A549 (cell line): Measurements from ENCODE around the gene ALOX5. TPM values are rescaled to one million over a fixed set of nuclear protein-coding genes. Genes with fewer than 3 reads are reported as not detected.

Experiments used
- ATAC-seq, 2 experiments: fragments of 200-7000 bp in 1 of 2; fragments of >200 bp in 1 of 2; cut with Nextera tagmentation in 1 of 2; cut with Tn5 transposase in 1 of 2; 3 replicates each; pipeline versions ENCODE4 v1.8.0 to v1.9.1; 2018 to 2020; ENCODE audit warnings: mild to moderate bottlenecking in 1 of 2, moderate library complexity in 1 of 2
- CTCF ChIA-PET: fragments of 300-600 bp; sonication (Branson Sonifier 250); formaldehyde crosslinking; extraction: SDS; loops from one replicate; lab custom pipeline; 2021; ENCODE audit warnings: antibody characterized with exemption, inconsistent platforms; lab: Yijun Ruan, JAX
- POLR2A ChIA-PET: fragments of 350-600 bp; formaldehyde crosslinking; extraction: SDS; loops from one replicate; lab custom pipeline; 2021; ENCODE audit warnings: antibody characterized with exemption, inconsistent platforms; lab: Yijun Ruan, JAX
- DNase-seq, 2 experiments: peaks; one replicate each; pipeline versions ENCODE4 v3.0.0 to v3.0.0-alpha.2; 2011 to 2016; ENCODE audit warnings: low read depth in 1 of 2, low spot score in 1 of 2
- FAIRE-seq: peaks from 2 replicates; lab custom pipeline; 2011; peaks lifted over from hg19 to GRCh38; lab: Jason Lieb, UNC
- H3K27ac ChIP-seq, 2 experiments: fragments of >200 bp; sonication (Bioruptor Twin); formaldehyde crosslinking; 3 replicates each; pipeline ENCODE4 v1.5.1; 2016 to 2017
- H3K4me1 ChIP-seq: fragments of >200 bp; sonication (Bioruptor Twin); formaldehyde crosslinking; 3 replicates; pipeline ENCODE4 v1.6.1; 2016
- H3K4me2 ChIP-seq: fragments of >200 bp; sonication (Bioruptor Twin); formaldehyde crosslinking; 3 replicates; pipeline ENCODE4 v1.6.1; 2016
- H3K4me3 ChIP-seq: fragments of >200 bp; sonication (Bioruptor Twin); formaldehyde crosslinking; 3 replicates; pipeline ENCODE4 v1.5.1; 2016
- H3K9me3 ChIP-seq: fragments of >200 bp; sonication (Bioruptor Twin); formaldehyde crosslinking; 3 replicates; pipeline ENCODE4 v1.6.1; 2016
- BHLHE40 ChIP-seq: IDR thresholded peaks from 2 replicates; pipeline ENCODE4 v1.6.1; 2012; ENCODE audit warnings: low read depth, low read length, inconsistent platforms
- CHD2 ChIP-seq: fragments of 150-350 bp; IDR thresholded peaks from 2 replicates; pipeline ENCODE4 v1.6.1; 2014; ENCODE audit warnings: low read length; ENCODE audit not compliant: partially characterized antibody
- CHD4 ChIP-seq: fragments of 200-600 bp; sonication (generic); IDR thresholded peaks from 2 replicates; pipeline ENCODE4 v1.6.1; 2016; ENCODE audit warnings: antibody characterized with exemption, mild to moderate bottlenecking, borderline replicate concordance
- EP300 ChIP-seq, 2 experiments: fragments of >200 bp; sonication (Bioruptor Twin); formaldehyde crosslinking; IDR thresholded peaks; 2 replicates in 1 of 2; 3 replicates in 1 of 2; pipeline ENCODE4 v1.6.1; 2016 to 2017
- ESRRA ChIP-seq: fragments of 150-350 bp; IDR thresholded peaks from 2 replicates; pipeline ENCODE4 v1.6.1; 2014; ENCODE audit warnings: mild to moderate bottlenecking, low read length, borderline replicate concordance
- FOXS1 ChIP-seq: fragments of 250-450 bp; sonication (Bioruptor Pico); IDR thresholded peaks from 2 replicates; pipeline ENCODE4 v1.5.0; 2020; ENCODE audit warnings: mild to moderate bottlenecking, moderate library complexity
- HOXA7 ChIP-seq: fragments of 250-450 bp; sonication (Bioruptor Pico); IDR thresholded peaks from 2 replicates; pipeline ENCODE4 v1.5.0; 2020; ENCODE audit warnings: mild to moderate bottlenecking, moderate library complexity
- HOXB13 ChIP-seq: fragments of 250-450 bp; sonication (Bioruptor Pico); IDR thresholded peaks from 2 replicates; pipeline ENCODE4 v1.5.0; 2020; ENCODE audit warnings: low read depth, mild to moderate bottlenecking, moderate library complexity
- HOXB5 ChIP-seq: fragments of 250-450 bp; sonication (Bioruptor Pico); IDR thresholded peaks from 2 replicates; pipeline ENCODE4 v1.5.0; 2020; ENCODE audit warnings: mild to moderate bottlenecking, moderate library complexity
- MAZ ChIP-seq: fragments of 150-350 bp; IDR thresholded peaks from 2 replicates; pipeline ENCODE4 v1.6.1; 2014; ENCODE audit warnings: antibody characterized with exemption, low read depth, low read length, borderline replicate concordance
- MYC ChIP-seq: IDR thresholded peaks from 2 replicates; pipeline ENCODE4 v1.6.1; 2012; ENCODE audit warnings: mild to moderate bottlenecking, inconsistent platforms, low read length, improper control_type of control experiment, borderline replicate concordance
- NFE2L2 ChIP-seq: fragments of 150-350 bp; conservative IDR thresholded peaks from 2 replicates; pipeline ENCODE4 v1.6.1; 2014; ENCODE audit warnings: low read length
- NR3C1 ChIP-seq: fragments of >200 bp; sonication (Bioruptor Twin); formaldehyde crosslinking; IDR thresholded peaks from 3 replicates; pipeline ENCODE4 v1.6.1; 2017
- PHF8 ChIP-seq: fragments of 200-600 bp; sonication (generic); IDR thresholded peaks from 2 replicates; pipeline ENCODE4 v1.6.1; 2016; ENCODE audit warnings: low read depth, mild to moderate bottlenecking, antibody characterized with exemption, moderate library complexity, borderline replicate concordance
- RCOR1 ChIP-seq: fragments of 150-350 bp; IDR thresholded peaks from 2 replicates; pipeline ENCODE4 v1.6.1; 2014; ENCODE audit warnings: antibody characterized with exemption, low read length, low read depth
- SMC3 ChIP-seq: fragments of >200 bp; sonication (Bioruptor Twin); formaldehyde crosslinking; IDR thresholded peaks from 3 replicates; pipeline ENCODE4 v1.6.1; 2018; ENCODE audit warnings: inconsistent platforms
- SREBF2 ChIP-seq: fragments of 450-650 bp; IDR thresholded peaks from 2 replicates; pipeline ENCODE4 v1.6.1; 2014; ENCODE audit warnings: mild to moderate bottlenecking, moderate library complexity
- ZFP36 ChIP-seq: fragments of 450-650 bp; IDR thresholded peaks from 2 replicates; pipeline ENCODE4 v1.6.1; 2014; ENCODE audit warnings: borderline replicate concordance; ENCODE audit not compliant: partially characterized antibody
- ZNF302 ChIP-seq: fragments of 250-450 bp; sonication (Bioruptor Pico); IDR thresholded peaks from 2 replicates; pipeline ENCODE4 v1.9.0; 2021; ENCODE audit warnings: inconsistent platforms, mild to moderate bottlenecking, moderate library complexity
- ZSCAN20 ChIP-seq: fragments of 250-450 bp; sonication (Bioruptor Pico); IDR thresholded peaks from 2 replicates; pipeline ENCODE4 v1.8.0; 2022; ENCODE audit warnings: mild to moderate bottlenecking, moderate library complexity
- WGBS: methylation state at CpG from one replicate; pipeline ENCODE4 v1.1.6; 2017; ENCODE audit errors: missing lambda C conversion rate; 5-methylcytosine and 5-hydroxymethylcytosine counted together
- polyA plus RNA-seq, 4 experiments: library from polyadenylated mRNA; depleted of rRNA in 3 of 4; stranded (reverse); fragments of >200 nt; fragmentation: RNase III in 1 of 4; extraction: RNeasy Plus Mini Kit Qiagen cat#74134 plus additional on column Dnase treatment in 1 of 4; gene quantifications; 2 replicates in 3 of 4; 3 replicates in 1 of 4; pipeline ENCODE4 v1.2.3, GENCODE V29; 2011 to 2017
- TF ChIP-seq, protein P1 (sequence below): fragments of 450-650 bp; IDR thresholded peaks from 2 replicates; pipeline ENCODE4 v1.6.1; 2014; ENCODE audit warnings: antibody characterized with exemption
- TF ChIP-seq, protein P2 (sequence below): IDR thresholded peaks from 2 replicates; pipeline ENCODE4 v1.6.1; 2012

Gene ALOX5
- polyA plus RNA-seq, 2 of the 4 experiments (the other 2 are of a cell fraction): 0.18 to 0.40 TPM

DNA sequence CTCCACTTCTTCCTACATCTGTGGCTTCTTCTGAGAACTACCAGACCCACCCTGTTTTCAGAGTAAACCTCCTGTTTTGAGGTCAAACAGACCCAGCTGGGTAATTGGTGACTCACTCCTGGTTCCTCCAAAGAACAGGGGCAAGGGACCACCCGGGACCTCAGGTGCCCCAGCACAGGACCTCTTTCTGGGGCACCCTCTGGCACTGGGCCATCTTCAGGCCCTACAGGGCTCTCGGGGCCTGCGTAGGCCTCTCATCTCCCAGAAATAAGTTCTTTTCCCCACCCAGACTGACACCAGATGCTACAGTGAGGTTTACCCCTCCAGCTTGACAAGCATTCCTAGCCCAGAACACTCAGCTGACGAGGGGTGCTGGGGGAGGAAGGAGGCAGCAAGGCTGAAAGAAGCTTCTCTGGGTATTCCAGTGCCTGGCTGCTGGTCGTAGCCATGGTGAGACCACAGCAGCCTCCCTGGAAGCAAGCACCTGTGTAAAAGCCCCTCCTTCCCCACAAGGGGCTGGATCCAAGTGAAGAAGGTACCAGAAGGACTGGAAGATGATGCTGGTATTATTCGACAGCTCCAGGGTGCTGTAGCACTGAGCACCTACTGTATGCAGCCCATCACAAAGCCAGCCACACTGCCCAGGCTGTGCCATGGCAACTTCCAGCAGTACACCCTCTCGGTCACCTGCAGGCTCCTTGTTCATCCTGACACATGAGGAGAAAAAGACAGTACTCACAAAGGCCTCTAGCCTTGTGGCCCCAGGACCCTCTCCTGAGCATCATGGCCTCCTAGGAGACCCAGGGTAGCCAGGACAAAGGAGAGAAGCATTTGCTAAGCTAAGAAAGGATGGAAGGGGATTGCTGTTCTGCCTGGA, 47.4 kb downstream of the ALOX5 start:
- H3K27ac ChIP-seq: no peak overlapping the region
- H3K4me3 ChIP-seq: no peak overlapping the region
- no peak for FAIRE-seq
- 68% methylated on average over 4 of the region's 7 CpGs for WGBS
- ChIA-PET POLR2A (no interaction called here), CTCF (interaction anchor here (1.1 kb wide), 1 partner anchor 9 kb away, joined by 4 read pairs; no protein-coding TSS in a partner anchor)
- H3K4me2 ChIP-seq: no peak overlapping the region
- TF ChIP-seq PHF8: no peak
- DNase-seq: no peak
- no peak for ATAC-seq
- no peaks in the 10 kb centered on the region for H3K9me3 ChIP-seq
- peaks cover 7% of the 10 kb centered on the region; the same call in 1 of the 3 replicates for H3K4me1 ChIP-seq

GRCh38 chr10:45422207-45422865, 48.3 kb downstream of the ALOX5 start:
- TF ChIP-seq PHF8: no peak
- TF ChIP-seq CHD4: no peak
- H3K9me3 ChIP-seq: no peaks in the 10 kb centered on the region
- no peak overlapping the region for H3K4me3 ChIP-seq
- 29% methylated on average over 5 of the region's 6 CpGs for WGBS
- ChIA-PET CTCF (interaction anchor here (1.1 kb wide), 1 partner anchor 8 kb away, joined by 4 read pairs; no protein-coding TSS in a partner anchor), POLR2A (no interaction called here)
- no peak; a peak in 1 of 6 replicates for ATAC-seq
- no peak for DNase-seq
- H3K27ac ChIP-seq: no peak overlapping the region
- no peak for FAIRE-seq
- peaks cover 8% of the 10 kb centered on the region; the same call in 1 of the 3 replicates for H3K4me1 ChIP-seq
- no peak overlapping the region for H3K4me2 ChIP-seq

GRCh38 chr10:45422866-45423659, 49.0 kb downstream of the ALOX5 start:
- Histone ChIP-seq H3K27ac (no peak overlapping the region), H3K4me2 (no peak overlapping the region), H3K4me1 (peaks cover 8% of the 10 kb centered on the region; the same call in 1 of the 3 replicates), H3K9me3 (no peaks in the 10 kb centered on the region), H3K4me3 (no peak overlapping the region)
- ATAC-seq (no peak), FAIRE-seq (no peak), DNase-seq (no peak)
- POLR2A ChIA-PET: no interaction called here
- CTCF ChIA-PET: no interaction called here
- WGBS: 38% methylated on average over 9 of the region's 9 CpGs
- TF ChIP-seq, protein P1, sequence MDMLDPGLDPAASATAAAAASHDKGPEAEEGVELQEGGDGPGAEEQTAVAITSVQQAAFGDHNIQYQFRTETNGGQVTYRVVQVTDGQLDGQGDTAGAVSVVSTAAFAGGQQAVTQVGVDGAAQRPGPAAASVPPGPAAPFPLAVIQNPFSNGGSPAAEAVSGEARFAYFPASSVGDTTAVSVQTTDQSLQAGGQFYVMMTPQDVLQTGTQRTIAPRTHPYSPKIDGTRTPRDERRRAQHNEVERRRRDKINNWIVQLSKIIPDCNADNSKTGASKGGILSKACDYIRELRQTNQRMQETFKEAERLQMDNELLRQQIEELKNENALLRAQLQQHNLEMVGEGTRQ: no peak
- peak; percentile 54 for TF ChIP-seq ZFP36

DNA sequence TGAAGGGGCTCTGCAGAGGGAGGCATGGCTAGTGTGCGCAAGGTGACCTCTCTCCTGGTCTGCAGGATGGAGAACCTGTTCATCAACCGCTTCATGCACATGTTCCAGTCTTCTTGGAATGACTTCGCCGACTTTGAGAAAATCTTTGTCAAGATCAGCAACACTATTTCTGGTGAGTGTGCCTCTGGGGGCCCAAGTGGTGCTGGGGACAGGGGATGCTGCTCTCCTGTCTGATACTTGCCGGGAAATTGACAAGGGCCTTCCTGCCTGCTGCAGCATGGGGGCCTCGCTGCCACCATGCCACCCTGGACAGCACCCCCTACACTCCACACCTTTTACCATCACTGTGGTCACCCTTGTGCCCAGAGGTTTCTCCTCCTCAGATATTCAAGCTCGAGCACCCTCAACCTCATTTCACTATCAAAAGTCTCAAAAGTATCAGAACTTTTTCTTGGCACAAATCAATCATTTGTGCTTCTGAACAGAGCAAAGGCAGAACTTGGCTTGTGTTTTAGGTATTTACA, 50.0 kb downstream of the ALOX5 start:
- 71% methylated on average over 6 of the region's 7 CpGs for WGBS
- DNase-seq (no peak), FAIRE-seq (no peak), ATAC-seq (no peak)
- POLR2A ChIA-PET: no interaction called here
- peaks cover 8% of the 10 kb centered on the region; the same call in 1 of the 3 replicates for H3K4me1 ChIP-seq
- CTCF ChIA-PET: interaction anchor here (1.5 kb wide), 1 partner anchor 8 kb away, joined by 3 read pairs; no protein-coding TSS in a partner anchor
- no peaks in the 10 kb centered on the region for H3K9me3 ChIP-seq
- H3K4me3 ChIP-seq: no peak overlapping the region
- H3K4me2 ChIP-seq: no peak overlapping the region
- no peak overlapping the region for H3K27ac ChIP-seq
- TF ChIP-seq CHD2: no peak
- TF ChIP-seq SREBF2: no peak
- TF ChIP-seq ZSCAN20 (CRISPR knock-in tag): no peak
- no peak for TF ChIP-seq MAZ
- no peak for TF ChIP-seq SMC3
- no peak for TF ChIP-seq MYC
- TF ChIP-seq HOXA7 (CRISPR knock-in tag): no peak
- no peak for TF ChIP-seq FOXS1
- TF ChIP-seq, protein P2, sequence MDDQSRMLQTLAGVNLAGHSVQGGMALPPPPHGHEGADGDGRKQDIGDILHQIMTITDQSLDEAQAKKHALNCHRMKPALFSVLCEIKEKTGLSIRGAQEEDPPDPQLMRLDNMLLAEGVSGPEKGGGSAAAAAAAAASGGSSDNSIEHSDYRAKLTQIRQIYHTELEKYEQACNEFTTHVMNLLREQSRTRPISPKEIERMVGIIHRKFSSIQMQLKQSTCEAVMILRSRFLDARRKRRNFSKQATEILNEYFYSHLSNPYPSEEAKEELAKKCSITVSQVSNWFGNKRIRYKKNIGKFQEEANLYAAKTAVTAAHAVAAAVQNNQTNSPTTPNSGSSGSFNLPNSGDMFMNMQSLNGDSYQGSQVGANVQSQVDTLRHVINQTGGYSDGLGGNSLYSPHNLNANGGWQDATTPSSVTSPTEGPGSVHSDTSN: no peak
- TF ChIP-seq RCOR1: no peak
- no peak for TF ChIP-seq BHLHE40
- TF ChIP-seq NFE2L2: no peak
- TF ChIP-seq EP300 (IDR thresholded peaks at IDR 0.05): no peak
- no peak for TF ChIP-seq ESRRA
- no peak for TF ChIP-seq ZNF302 (CRISPR knock-in tag)
- TF ChIP-seq NR3C1: no peak
- no peak for TF ChIP-seq HOXB13 (CRISPR knock-in tag)
- TF ChIP-seq HOXB5: no peak
- TF ChIP-seq, protein P1: no peak
